Nephron (organoid): Measurements from ENCODE around the gene ATP11A.
A peak's percentile ranks its signal among the peaks of the same experiment; 100 is the strongest.

Experiments
- H3K27ac Mint-ChIP-seq, 3 experiments: 2 replicates each; pipeline ENCODE4 v1.8.0; 2020; ENCODE audit warnings: mixed read lengths in 3 of 3, mild to moderate bottlenecking in 2 of 3, moderate library complexity in 1 of 3
- H3K27me3 Mint-ChIP-seq: 2 replicates; pipeline ENCODE4 v1.8.0; 2021; ENCODE audit warnings: low read depth, mild to moderate bottlenecking, moderate library complexity, mixed read lengths
- H3K36me3 Mint-ChIP-seq: 2 replicates; pipeline ENCODE4 v1.8.0; 2020; ENCODE audit warnings: low read depth, mixed read lengths
- H3K4me1 Mint-ChIP-seq: 2 replicates; pipeline ENCODE4 v1.8.0; 2020; ENCODE audit warnings: mixed read lengths
- H3K4me3 Mint-ChIP-seq, 3 experiments: 2 replicates each; pipeline ENCODE4 v1.8.0; 2020; ENCODE audit warnings: mild to moderate bottlenecking in 3 of 3, mixed read lengths in 3 of 3, moderate library complexity in 2 of 3
- H3K9me3 Mint-ChIP-seq: 2 replicates; pipeline ENCODE4 v1.8.0; 2020; ENCODE audit warnings: mixed read lengths
- TF ChIP-seq, protein P1 (sequence below), 3 experiments: fragments of 200-600 bp; sonication (generic); IDR thresholded peaks; one replicate each; pipeline ENCODE4 v1.5.0; 2021; ENCODE audit warnings: antibody characterized with exemption in 3 of 3; ENCODE audit not compliant: unreplicated experiment in 3 of 3

ATP11A gene

DNA sequence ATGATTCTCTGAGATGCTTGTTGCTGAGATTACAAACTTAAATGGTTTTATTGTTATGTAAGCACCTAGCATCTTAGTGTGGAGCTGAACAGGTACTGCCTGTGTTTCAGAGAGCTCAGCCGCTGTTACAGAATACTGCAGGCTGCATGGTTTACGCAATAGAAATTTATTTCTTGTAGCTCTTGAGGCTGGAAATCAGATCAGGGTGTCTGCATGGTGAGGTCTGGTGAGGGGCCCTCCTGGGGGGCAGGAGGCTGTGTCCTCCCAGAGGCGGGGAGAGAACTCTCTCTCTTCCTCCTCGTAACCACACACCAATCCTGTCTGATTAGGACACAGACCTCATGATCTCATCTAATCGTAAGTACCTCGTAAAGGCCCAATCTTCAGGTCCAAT lies 13.1 kb downstream of the ATP11A start:
- peaks cover 12% of the 10 kb centered on the region for H3K36me3 Mint-ChIP-seq
- H3K9me3 Mint-ChIP-seq: no peaks in the 10 kb centered on the region
- no peak overlapping the region for H3K4me3 Mint-ChIP-seq
- TF ChIP-seq, protein P1, sequence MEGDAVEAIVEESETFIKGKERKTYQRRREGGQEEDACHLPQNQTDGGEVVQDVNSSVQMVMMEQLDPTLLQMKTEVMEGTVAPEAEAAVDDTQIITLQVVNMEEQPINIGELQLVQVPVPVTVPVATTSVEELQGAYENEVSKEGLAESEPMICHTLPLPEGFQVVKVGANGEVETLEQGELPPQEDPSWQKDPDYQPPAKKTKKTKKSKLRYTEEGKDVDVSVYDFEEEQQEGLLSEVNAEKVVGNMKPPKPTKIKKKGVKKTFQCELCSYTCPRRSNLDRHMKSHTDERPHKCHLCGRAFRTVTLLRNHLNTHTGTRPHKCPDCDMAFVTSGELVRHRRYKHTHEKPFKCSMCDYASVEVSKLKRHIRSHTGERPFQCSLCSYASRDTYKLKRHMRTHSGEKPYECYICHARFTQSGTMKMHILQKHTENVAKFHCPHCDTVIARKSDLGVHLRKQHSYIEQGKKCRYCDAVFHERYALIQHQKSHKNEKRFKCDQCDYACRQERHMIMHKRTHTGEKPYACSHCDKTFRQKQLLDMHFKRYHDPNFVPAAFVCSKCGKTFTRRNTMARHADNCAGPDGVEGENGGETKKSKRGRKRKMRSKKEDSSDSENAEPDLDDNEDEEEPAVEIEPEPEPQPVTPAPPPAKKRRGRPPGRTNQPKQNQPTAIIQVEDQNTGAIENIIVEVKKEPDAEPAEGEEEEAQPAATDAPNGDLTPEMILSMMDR (IDR thresholded peaks at IDR 0.05; ENCODE audit: unreplicated experiment in 3 of 3): no peak
- H3K27ac Mint-ChIP-seq: peak overlapping the region; percentile 46 to 61 (median 48)
- H3K27me3 Mint-ChIP-seq: peaks cover 3% of the 10 kb centered on the region
- peaks cover 42% of the 10 kb centered on the region for H3K4me1 Mint-ChIP-seq

GRCh38 chr13:112703449-112704284 lies 13.8 kb downstream of the ATP11A start:
- Mint-ChIP-seq H3K9me3 (no peaks in the 10 kb centered on the region), H3K4me3 (no peak overlapping the region), H3K27me3 (peaks cover 3% of the 10 kb centered on the region), H3K27ac (peak overlapping the region; percentile 46 to 61 (median 48)), H3K36me3 (peaks cover 12% of the 10 kb centered on the region), H3K4me1 (peaks cover 38% of the 10 kb centered on the region)
- TF ChIP-seq, protein P1 (IDR thresholded peaks at IDR 0.05; ENCODE audit: unreplicated experiment in 3 of 3): no peak

GRCh38 chr13:112704308-112705145 lies 14.7 kb downstream of the ATP11A start:
- TF ChIP-seq, protein P1 (IDR thresholded peaks at IDR 0.05; ENCODE audit: unreplicated experiment in 3 of 3): no peak
- Mint-ChIP-seq H3K4me3 (no peak overlapping the region), H3K4me1 (peaks cover 36% of the 10 kb centered on the region), H3K27ac (peak overlapping the region; percentile 43 to 61 (median 48)), H3K27me3 (peaks cover 3% of the 10 kb centered on the region), H3K36me3 (peaks cover 12% of the 10 kb centered on the region), H3K9me3 (no peaks in the 10 kb centered on the region)

GRCh38 chr13:112705286-112705685 lies 15.4 kb downstream of the ATP11A start:
- Mint-ChIP-seq H3K36me3 (peaks cover 12% of the 10 kb centered on the region), H3K27me3 (peaks cover 3% of the 10 kb centered on the region), H3K4me3 (no peak overlapping the region), H3K9me3 (no peaks in the 10 kb centered on the region), H3K4me1 (peaks cover 37% of the 10 kb centered on the region), H3K27ac (peak overlapping the region in 2 of 3 experiments; percentile 29 to 47)
- TF ChIP-seq, protein P1 (IDR thresholded peaks at IDR 0.05; ENCODE audit: unreplicated experiment in 3 of 3): no peak

DNA sequence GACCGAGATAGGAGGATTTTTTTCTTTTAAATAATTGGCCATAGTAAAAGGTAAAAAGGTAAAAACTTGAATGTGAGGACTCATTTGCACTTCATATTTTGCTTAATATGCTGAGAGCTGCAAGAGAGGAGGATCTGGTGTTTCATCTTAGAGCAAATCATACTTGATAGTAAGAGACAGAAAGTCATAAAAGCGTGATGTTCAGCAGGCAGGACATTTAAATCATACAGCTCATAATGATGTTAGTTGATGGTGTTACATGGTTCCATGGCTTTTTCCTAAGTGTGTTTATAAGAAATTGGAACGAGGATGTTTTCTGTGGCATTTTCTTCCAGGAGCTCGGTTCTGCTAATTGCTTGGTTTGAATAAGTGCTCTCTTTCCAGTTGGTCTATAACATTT lies 16.3 kb downstream of the ATP11A start:
- Mint-ChIP-seq H3K4me1 (peaks cover 43% of the 10 kb centered on the region), H3K36me3 (peaks cover 8% of the 10 kb centered on the region), H3K9me3 (no peaks in the 10 kb centered on the region), H3K4me3 (no peak overlapping the region), H3K27me3 (peaks cover 5% of the 10 kb centered on the region), H3K27ac (peak overlapping the region in 1 of 3 experiments; percentile 16)
- TF ChIP-seq, protein P1 (IDR thresholded peaks at IDR 0.05; ENCODE audit: unreplicated experiment in 3 of 3): no peak
